Measurements from ENCODE around the gene FAM111A.
A peak's percentile ranks its signal among the peaks of the same experiment; 100 is the strongest.
"Not testable (repeated sequence)": the region's sequence is repeated elsewhere in the genome, so short reads cannot be mapped to it uniquely, and the experiment has no call there.

Gene FAM111A

DNA sequence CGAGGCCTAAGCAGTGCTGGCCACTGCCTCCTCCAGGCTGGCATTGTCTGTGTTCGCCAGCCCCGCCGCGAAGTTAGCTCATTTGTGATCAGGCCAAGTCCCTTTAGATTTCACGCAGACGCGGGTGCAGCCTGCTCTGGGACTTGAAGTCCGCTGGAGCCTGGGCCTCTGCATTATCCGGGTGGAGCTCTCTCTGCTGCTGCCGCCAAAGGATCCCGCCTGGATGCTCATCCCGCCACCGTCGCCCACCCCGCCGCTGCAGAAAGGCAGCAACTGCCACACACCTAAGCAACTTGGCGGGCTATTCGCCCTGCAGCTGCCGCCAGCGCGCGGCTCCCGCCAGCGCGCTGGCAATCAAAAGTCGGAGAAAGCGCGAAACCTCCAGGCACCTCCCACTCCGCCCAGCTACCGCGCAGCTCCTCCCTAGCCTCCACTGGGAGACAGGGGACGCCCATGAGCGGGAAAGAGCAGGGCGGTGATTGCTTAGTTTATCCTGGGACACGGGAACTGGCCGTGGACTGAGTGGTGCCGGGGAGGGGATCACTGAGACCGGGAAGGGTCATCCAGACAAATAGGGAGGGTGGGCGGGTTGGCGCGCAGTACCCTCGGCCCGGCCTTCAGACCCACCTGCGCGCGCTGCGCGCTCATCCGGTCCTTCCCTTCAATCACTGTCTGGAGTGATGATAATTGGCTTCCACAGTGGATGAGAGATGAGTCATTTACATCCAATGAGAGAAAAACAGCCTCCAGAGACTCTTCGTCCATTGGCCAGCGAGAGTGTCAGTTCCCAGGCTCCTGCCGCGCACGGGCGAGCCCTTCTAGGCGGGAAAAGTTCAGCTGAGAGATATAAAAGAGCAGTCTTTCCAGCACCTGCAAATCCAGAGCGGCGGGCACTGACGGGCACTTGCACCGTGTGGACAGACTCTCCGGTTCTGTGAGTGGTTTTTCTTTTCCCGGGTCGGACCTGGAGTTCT, 36.0 kb upstream of the FAM111A start, which contains the start of gene FAM111B:
Gene FAM111B, plus strand, starts transcription at position 875 of the 974 bp plus-strand sequence. CDS start 2,389 bp downstream, outside the sequence.
- TF ChIP-seq, protein P1, sequence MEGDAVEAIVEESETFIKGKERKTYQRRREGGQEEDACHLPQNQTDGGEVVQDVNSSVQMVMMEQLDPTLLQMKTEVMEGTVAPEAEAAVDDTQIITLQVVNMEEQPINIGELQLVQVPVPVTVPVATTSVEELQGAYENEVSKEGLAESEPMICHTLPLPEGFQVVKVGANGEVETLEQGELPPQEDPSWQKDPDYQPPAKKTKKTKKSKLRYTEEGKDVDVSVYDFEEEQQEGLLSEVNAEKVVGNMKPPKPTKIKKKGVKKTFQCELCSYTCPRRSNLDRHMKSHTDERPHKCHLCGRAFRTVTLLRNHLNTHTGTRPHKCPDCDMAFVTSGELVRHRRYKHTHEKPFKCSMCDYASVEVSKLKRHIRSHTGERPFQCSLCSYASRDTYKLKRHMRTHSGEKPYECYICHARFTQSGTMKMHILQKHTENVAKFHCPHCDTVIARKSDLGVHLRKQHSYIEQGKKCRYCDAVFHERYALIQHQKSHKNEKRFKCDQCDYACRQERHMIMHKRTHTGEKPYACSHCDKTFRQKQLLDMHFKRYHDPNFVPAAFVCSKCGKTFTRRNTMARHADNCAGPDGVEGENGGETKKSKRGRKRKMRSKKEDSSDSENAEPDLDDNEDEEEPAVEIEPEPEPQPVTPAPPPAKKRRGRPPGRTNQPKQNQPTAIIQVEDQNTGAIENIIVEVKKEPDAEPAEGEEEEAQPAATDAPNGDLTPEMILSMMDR (IDR thresholded peaks at IDR 0.05; ENCODE audit: unreplicated experiment in 3 of 3), result no peak
- Mint-ChIP-seq H3K27me3 (ENCODE audit: low read depth) (peaks cover 42% of the 10 kb centered on the region), H3K4me3 (peak within 1 kb of the TSS; percentile 84 to 89 (median 86)), H3K36me3 (ENCODE audit: low read depth) (peaks cover 6% of the 10 kb centered on the region), H3K9me3 (peaks cover 2% of the 10 kb centered on the region), H3K27ac (peak within 1 kb of the TSS; percentile 7 to 52 (median 23)), H3K4me1 (peaks cover 23% of the 10 kb centered on the region)

DNA sequence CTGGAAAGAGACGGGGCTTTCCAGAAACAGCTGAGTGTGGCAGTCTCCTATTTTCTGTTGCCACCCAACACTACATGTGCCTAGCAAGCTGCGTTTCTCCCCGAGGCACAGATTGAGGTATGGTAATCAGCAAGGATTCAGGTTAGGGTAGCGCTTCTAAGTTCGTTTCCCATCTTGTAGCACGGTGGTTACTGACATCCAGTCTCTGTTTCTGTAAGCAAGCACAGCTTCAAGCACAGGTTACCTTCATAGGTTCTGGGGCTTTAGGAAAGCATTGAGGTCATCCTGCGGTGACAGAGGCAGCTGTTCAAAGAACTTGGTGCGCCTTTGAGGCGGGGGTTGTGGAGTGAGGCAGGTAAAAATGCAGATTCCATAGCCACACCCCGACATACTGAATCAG, 34.9 kb upstream of the FAM111A start:
- H3K4me3 Mint-ChIP-seq, result peak overlapping the region; percentile 84 to 89 (median 86)
- peaks cover 23% of the 10 kb centered on the region for H3K4me1 Mint-ChIP-seq
- H3K27me3 Mint-ChIP-seq (ENCODE audit: low read depth), result peaks cover 31% of the 10 kb centered on the region
- H3K9me3 Mint-ChIP-seq; H3K36me3 Mint-ChIP-seq (ENCODE audit: low read depth); H3K27ac Mint-ChIP-seq: not testable (repeated sequence)

DNA sequence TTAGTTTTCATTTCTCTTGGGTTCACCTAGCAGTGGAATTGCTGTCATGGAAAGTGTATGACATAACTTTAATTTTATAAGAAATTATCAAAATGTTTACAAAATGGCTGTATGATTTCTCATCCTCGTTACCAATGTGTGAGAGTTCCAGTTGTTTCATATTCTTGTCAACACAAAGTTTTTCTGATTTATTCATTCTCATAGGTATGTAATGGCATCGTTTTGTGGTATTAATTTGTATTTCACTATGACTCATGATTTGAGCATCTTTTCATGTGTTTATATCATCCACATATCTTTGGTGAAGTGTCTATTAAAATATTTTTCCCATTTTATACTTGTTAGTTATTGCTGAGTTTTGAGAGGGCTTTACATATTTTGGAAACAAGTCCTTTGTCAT, 30.2 kb upstream of the FAM111A start:
- Mint-ChIP-seq H3K4me3 (no peak overlapping the region), H3K27ac (no peak overlapping the region), H3K27me3 (ENCODE audit: low read depth) (peaks cover 4% of the 10 kb centered on the region), H3K9me3 (peaks cover 11% of the 10 kb centered on the region), H3K36me3 (ENCODE audit: low read depth) (peaks cover 46% of the 10 kb centered on the region), H3K4me1 (peaks cover 9% of the 10 kb centered on the region)
- TF ChIP-seq, protein P1 (IDR thresholded peaks at IDR 0.05; ENCODE audit: unreplicated experiment in 3 of 3), result no peak

DNA sequence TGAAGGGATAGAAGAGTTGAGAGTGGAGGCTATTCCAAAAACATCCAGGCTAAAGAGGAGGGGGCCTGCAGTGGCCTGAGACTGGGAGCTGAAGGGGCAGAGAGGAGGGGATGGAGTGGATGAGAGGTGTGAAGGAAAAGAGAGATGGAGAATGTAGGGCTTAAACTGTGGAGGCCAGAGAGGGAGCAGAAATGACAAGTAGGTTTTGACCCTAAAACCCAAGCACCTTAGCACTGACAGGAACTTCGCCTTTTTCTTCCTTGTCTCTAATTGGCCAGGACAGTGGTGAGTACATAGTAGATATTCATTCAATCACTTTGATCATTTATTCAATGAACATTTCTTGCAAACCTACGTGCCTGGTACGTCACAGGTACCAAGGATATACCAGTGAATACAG, 28.3 kb upstream of the FAM111A start:
- TF ChIP-seq, protein P1 (IDR thresholded peaks at IDR 0.05; ENCODE audit: unreplicated experiment in 3 of 3), result no peak
- Mint-ChIP-seq H3K9me3 (peaks cover 21% of the 10 kb centered on the region), H3K27ac (no peak overlapping the region), H3K4me1 (no peaks in the 10 kb centered on the region), H3K27me3 (ENCODE audit: low read depth) (no peaks in the 10 kb centered on the region), H3K4me3 (no peak overlapping the region), H3K36me3 (ENCODE audit: low read depth) (peaks cover 59% of the 10 kb centered on the region)

DNA sequence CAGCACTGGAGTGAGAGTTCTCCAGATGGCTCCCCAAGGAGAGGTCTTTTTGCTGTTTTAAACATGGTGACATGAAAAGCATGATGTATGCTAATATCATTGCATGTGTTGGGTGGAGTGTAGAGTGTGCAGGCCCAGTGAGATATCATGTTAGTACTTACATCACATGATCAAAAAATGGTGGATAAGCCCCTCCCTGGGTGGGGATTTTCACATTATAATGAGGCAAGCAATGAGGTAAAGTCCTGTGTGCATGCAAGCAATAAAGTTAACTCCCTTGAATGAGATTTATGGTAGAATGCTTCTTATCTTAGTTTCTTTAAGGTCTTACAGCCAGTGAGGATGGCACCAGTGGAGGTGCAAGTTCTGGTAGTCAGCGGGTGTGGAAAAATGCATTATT, 27.1 kb upstream of the FAM111A start:
- Mint-ChIP-seq H3K4me3 (no peak overlapping the region), H3K4me1 (no peaks in the 10 kb centered on the region), H3K27ac (no peak overlapping the region), H3K9me3 (peaks cover 27% of the 10 kb centered on the region), H3K36me3 (ENCODE audit: low read depth) (peaks cover 60% of the 10 kb centered on the region), H3K27me3 (ENCODE audit: low read depth) (no peaks in the 10 kb centered on the region)
- TF ChIP-seq, protein P1 (IDR thresholded peaks at IDR 0.05; ENCODE audit: unreplicated experiment in 3 of 3), result no peak

DNA sequence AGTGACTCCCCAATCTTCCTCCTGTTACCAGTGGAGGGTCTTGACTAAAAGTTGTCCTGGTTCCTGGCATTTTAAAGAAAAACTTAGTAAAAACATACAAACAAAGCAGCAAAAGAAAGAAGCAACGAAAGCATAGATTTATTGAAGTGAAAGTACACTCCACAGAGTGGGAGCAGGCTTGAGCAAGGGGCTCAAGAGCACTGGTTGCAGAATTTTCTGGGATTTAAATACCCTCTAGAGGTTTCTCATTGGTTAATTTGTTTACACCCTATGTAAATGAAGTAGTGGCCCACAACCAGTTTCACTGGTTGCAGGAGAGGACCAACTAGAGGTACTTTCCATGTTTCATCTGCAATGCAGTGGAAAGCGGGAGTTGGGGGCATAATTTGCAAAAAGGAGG, 24.9 kb upstream of the FAM111A start:
- peaks cover 34% of the 10 kb centered on the region for H3K9me3 Mint-ChIP-seq
- no peaks in the 10 kb centered on the region for H3K4me1 Mint-ChIP-seq
- TF ChIP-seq, protein P1 (IDR thresholded peaks at IDR 0.05; ENCODE audit: unreplicated experiment in 3 of 3), result no peak
- H3K27ac Mint-ChIP-seq, result no peak overlapping the region
- H3K4me3 Mint-ChIP-seq, result no peak overlapping the region
- peaks cover 71% of the 10 kb centered on the region for H3K36me3 Mint-ChIP-seq (ENCODE audit: low read depth)
- no peaks in the 10 kb centered on the region for H3K27me3 Mint-ChIP-seq (ENCODE audit: low read depth)

Data from nephron (organoid).